ENCODE results near the gene MACC1.

GRCh38 chr7:20104696-20105095 is 112.5 kb downstream of the MACC1 start:
- TF ChIP-seq, protein P1, sequence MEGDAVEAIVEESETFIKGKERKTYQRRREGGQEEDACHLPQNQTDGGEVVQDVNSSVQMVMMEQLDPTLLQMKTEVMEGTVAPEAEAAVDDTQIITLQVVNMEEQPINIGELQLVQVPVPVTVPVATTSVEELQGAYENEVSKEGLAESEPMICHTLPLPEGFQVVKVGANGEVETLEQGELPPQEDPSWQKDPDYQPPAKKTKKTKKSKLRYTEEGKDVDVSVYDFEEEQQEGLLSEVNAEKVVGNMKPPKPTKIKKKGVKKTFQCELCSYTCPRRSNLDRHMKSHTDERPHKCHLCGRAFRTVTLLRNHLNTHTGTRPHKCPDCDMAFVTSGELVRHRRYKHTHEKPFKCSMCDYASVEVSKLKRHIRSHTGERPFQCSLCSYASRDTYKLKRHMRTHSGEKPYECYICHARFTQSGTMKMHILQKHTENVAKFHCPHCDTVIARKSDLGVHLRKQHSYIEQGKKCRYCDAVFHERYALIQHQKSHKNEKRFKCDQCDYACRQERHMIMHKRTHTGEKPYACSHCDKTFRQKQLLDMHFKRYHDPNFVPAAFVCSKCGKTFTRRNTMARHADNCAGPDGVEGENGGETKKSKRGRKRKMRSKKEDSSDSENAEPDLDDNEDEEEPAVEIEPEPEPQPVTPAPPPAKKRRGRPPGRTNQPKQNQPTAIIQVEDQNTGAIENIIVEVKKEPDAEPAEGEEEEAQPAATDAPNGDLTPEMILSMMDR (IDR thresholded peaks at IDR 0.05) = no peak
- TF ChIP-seq POLR2A (IDR thresholded peaks at IDR 0.05) = no peak
